GM19452 (cell line): Measurements from ENCODE around the gene STRN.
"Not testable (repeated sequence)": the region's sequence is repeated elsewhere in the genome, so short reads cannot be mapped to it uniquely, and the experiment has no call there.

Source experiments
- ATAC-seq: cut with Tn5 transposase; IDR thresholded peaks from one replicate; pipeline ENCODE4 v1.9.1; 2021; ENCODE audit not compliant: unreplicated experiment

The STRN gene

DNA sequence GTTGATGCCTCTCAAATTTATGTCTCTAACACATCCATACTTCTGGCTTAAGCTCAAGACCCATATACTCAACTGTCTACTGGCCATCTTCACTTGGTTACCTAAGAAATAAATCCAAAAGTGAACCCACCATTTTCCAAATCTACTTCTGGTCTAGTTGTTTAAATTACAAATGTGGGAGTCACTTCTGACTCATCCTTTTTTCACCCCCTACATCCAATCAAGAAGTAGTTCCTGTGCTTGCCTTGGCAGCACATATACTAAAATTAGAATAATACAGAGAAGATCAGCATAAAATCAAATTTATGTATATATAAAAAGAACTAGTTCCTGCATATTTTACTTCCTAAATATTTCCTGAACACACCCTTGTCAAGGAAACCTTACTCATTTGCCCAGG lies 53.6 kb downstream of the STRN start:
- ATAC-seq: no peak

DNA sequence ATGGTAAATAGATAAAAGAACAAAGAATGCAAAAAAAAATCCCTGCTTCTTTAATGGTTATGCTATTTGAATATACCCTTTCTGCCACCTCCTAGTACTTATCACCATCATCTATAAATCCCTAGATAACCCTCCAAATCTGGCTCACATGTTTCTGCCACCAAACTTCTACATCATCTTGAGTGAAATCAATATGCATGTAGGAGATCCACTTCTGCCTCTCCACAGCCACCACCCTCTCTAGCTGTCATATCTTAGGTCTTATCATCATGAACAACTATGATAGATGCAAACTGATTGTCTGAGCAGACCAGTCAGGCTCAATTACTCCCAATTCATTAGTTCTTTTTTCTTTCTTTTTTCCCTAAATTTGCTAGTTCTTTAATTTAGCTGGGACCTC lies 55.3 kb downstream of the STRN start:
- no peak for ATAC-seq

GRCh38 chr2:36906277-36906676 lies 60.1 kb downstream of the STRN start:
- no peak for ATAC-seq

DNA sequence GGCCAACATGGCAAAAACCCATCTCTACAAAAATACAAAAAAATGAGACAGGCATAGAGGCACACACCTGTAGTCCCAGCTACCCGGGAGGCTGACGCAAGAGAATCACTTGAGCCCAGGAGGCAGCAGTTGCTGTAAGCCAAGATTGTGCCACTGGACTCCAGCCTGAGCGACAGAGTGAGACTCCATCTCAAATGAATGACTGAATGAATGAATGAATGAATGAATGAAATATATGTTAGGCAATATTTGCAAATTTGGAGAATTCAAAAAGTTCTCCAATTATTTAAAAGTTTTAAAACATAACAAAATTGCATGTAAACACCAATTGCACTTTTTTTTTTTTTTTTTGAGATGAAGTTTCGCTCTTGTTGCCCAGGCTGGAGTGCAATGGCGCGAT lies 61.7 kb downstream of the STRN start:
- no peak for ATAC-seq

DNA sequence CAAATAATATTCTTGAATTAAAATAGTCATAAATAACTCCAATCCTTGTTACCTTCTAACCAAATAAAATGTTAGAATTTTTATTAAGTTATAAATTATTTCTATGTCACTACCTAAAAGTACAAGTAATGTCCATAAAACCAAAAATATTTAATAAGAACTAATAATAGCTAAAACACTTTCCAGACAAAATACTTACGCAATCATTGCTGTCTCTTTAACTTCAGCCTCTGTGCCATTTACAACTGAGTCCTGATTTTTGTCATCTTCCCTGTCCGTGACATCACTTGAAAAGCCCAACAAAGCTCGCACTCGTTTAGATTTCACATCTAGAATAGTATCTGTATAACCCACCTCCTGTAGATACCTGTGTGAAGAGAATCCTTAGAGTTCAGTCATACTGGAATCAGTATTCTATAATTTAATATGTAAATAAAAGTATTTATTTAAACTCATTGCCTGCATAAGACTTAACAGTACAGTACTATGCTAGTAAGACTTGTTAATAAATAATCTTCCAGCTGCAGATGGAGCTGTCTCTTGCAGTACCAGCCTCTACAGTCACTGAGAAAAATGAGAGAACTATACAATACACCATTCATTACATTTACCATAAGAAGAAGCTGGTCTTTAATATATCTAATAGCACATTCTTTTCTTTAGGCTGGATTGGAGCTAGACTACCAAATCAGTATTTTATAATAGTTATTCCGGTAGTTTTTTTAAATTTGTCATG lies 63.8 kb downstream of the STRN start:
- ATAC-seq: no peak

- ATAC-seq: no peak
Measured at GRCh38 chr2:36892805-36893204, 73.5 kb downstream of the STRN start.

DNA sequence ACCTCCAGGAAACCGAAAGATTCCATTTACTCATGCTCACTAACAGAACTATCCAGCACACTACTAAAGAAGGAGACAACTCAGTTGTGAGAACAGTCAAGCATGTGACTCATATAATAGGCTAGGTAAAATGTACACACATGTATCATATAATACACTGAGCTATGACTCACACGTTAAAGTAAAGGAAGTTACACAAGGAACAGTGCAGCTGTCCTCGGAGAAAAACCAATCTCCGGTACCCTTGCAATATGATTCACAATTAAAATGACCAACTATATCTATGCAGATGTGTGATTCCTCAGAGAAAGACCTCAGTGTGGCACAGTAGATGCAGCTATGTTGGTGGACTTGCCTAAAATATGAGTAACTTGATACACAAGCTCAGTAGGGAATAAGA lies 76.5 kb downstream of the STRN start:
- no peak for ATAC-seq

- ATAC-seq: not testable (repeated sequence)
Measured at GRCh38 chr2:36887095-36887494, 79.2 kb downstream of the STRN start.

DNA sequence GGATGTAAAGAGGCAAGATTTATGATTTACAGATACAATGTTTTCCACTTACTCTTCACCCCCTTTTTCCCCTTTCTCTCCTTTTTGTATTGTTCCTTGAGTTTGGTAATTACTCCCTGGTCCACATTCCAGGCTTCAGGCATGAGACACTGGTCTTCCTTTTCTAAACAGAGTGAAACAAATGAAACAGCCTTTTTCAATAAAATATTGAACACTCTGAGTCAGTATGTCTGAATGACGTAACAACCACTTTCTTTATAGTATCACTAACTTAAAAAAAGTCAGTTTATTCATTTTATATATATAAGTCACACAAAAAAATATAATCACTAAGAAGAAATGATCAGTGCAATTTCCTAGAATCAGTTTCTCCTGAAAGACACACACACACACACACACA lies 79.7 kb downstream of the STRN start:
- no peak for ATAC-seq

GRCh38 chr2:36885605-36886004 lies 80.7 kb downstream of the STRN start:
- ATAC-seq: no peak

DNA sequence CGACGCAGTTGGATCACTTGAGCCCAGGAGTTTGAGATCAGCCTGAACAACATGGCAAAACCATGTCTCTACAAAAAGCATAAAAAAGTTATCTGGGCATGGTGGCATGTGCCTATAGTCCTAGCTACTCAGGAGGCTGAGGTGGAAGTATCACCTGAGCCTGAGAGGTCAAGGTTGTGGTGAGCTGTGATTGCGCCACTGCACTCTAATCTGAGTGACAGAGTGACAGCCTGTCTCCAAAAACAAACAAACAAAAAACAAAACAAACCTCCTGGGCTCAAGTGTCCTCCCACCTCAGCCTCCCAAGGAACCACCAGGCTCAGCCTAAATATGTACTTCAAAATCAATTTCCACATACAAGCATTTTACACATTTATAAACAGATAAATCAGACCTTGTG lies 83.8 kb downstream of the STRN start:
- ATAC-seq: no peak

DNA sequence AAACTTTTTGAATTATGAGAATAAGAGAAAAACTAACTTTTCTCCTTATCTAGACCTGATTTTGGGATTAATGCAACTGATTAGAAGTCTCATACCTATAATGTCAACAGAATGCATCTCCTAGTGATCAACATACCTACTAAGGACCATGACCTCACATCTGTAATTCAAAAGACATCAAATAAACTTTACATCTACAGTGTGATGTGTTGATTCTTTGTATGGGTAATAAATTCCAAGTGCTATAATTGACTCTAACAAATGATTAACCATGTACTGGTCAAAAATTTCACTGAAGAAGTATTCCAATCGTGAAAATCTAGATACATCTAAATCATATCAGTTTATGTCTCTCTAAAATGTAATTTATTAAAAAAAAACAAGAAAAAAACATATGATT lies 84.5 kb downstream of the STRN start:
- ATAC-seq: no peak

DNA sequence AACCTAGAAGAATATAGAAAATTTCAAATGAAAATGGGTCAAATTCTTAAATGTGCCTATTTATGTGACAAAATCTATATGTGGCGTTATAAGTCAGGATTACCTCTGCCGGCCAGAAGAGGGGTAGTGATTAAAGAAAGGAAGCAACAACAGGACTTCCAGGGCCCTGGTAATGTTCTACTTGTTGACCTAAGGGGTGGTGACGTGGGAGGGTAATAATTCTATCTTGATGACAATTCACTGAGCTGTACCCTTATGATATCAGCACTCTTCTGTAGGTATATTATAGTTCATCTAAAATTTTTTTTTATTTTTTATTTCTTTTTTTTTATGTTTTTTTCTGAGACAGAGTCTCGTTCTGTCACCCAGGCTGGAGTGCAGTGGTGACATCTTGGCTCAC lies 87.9 kb downstream of the STRN start:
- ATAC-seq: no peak

DNA sequence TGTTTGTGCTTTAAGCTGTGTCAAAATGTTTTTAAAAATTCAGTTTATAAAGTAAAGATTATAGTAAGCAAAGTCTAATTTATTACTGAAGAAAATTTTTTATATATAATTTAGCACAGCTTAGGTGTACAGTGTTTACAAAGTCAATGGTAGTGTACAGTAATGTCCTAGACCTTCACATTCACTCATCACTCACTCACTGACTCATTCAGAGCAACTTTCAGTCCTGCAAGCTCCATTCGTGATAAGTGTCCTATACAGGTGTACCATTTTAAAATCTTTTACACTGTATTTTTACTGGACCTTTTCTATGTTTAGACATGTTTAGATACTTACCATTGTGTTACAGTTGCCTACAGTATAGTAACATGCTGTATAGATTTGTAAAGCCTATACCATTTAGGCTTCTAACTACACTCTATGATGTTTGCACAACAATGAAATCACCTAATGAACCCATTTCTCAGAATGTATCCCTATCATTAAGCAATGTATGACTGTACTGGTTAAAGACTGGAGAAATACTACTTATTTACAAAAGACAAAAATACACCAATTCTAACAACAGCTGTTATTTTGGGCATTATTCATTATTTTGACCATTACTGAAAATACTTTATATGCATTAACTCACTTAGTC lies 95.1 kb downstream of the STRN start:
- no peak for ATAC-seq

- ATAC-seq: no peak
Measured at GRCh38 chr2:36869606-36870005, 96.7 kb downstream of the STRN start.

- ATAC-seq: no peak
Measured at GRCh38 chr2:36861896-36862295, 104.4 kb downstream of the STRN start.

DNA sequence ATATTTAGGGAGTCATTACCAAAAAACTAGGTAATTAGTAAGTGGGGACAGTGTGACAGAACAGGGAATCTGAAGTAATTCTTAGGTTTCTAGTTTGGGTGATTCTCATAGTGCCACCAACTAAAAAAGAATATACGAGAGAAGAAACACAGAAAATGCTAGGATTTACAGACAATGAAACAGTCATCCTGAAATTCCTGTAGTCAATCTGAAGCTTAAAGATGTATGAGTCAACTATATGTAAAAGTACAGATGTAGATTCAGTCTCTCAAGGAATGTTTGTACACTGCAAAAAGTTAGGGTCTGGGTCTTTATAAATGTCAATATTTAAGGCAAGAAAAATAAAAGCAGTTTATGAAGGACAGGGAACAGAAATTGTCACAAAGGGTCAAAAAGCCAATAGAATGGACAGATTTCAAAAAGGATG lies 107.0 kb downstream of the STRN start:
- no peak for ATAC-seq

DNA sequence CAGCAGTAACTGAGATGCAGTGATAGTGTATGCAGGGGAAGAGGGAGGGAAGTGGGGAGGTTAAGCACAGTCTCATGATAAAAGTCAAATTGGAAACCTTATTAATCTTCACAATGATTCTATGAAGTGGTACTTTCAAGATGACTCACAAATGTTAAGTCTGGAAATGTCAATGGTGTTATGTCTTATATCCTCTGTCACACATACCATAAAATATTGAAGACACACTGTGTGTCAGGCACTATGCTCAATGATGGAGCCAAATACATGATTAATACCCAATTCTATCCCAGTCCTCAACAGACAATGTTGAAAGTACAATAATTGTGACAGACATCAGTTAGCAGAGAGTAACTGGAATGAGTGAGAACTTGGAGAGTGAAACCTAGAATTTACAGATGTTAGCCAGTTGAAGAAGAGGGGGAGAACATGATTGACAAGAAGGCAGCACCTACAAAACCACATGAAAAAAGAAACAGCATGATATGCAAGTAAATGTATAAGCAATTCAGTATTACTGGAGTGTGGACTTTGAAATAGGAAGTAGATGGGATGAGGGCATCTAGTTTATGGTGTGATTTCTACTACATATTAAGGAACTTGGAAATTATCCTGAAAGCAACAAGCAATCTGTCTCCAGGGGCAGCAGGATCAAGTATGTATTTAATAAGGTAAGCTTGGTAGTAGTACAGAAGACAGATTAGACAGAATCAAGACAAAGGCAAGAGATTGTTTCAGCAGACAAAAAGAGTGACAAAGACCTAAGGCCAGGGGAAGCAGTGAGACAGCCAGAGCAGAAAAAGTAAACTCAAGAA lies 107.6 kb downstream of the STRN start:
- ATAC-seq: peak; percentile 67

DNA sequence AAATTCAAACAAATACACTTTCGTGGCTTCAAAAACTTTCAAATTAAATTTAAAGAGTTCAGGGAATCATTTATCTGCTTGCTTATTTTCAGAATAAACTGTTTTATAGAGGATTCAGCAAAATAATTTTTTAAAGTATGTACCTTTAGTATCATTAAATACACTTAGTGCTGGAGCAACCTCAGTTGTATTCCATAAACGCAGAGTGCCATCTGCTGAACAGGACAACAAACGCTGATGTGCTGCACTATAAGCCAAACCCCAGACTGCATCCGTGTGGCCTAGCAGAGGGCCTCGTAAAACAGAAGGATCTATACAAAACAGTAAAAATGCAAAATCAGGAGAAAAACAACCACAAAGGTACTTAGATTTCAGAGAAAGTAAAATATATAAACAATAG lies 108.6 kb downstream of the STRN start:
- ATAC-seq: no peak

- no peak for ATAC-seq
Measured at GRCh38 chr2:36855429-36855828, 110.9 kb downstream of the STRN start.

DNA sequence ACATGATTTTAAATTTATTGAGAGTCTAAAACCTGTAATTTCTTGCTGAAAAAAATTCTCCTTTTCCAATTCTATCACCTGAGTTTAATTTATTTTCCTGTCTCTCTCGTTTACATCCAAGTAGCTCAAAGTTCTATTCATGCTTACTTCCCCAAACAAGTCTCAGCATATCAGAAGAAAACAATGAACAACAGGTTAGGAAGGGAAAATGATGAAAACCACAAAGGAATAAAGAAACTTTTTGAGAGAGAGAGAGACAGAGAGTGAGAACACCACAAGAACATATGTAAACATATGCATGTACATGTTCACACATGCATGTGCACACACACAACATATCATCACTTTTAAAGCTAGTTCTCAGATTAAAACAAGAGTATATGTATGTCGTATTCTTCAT lies 112.1 kb downstream of the STRN start:
- no peak for ATAC-seq

- ATAC-seq: no peak
Measured at GRCh38 chr2:36849265-36849664, 117.1 kb downstream of the STRN start.
